Peyer's patch (tissue), 4 donors: ENCODE measurements around the gene WDR64. TPM values are rescaled to one million over a fixed set of nuclear protein-coding genes. Genes with fewer than 3 reads are reported as not detected.

Experiments
- DNase-seq, 3 donors: peaks; one replicate each; pipeline ENCODE4 v3.0.0-alpha.2; 2017 to 2019
- H3K27ac ChIP-seq, 4 donors: fragments of 200-600 bp; sonication (generic); one replicate each; pipeline ENCODE4 v1.5.1; 2016 to 2019
- H3K27me3 ChIP-seq, 2 donors: fragments of 200-600 bp; sonication (generic); one replicate each; pipeline ENCODE4 v1.5.1; 2019
- H3K36me3 ChIP-seq, 3 donors: fragments of 200-600 bp; sonication (generic); one replicate each; pipeline ENCODE4 v1.5.1; 2016 to 2019
- H3K4me1 ChIP-seq, 4 donors: fragments of 200-600 bp; sonication (generic); one replicate each; pipeline ENCODE4 v1.5.1; 2016 to 2019
- H3K4me3 ChIP-seq, 4 donors: fragments of 200-600 bp; sonication (generic); 1 replicate in 3 of 4; 2 replicates in 1 of 4; pipeline ENCODE4 v1.5.1; 2016 to 2019; ENCODE audit warnings: mild to moderate bottlenecking in 1 of 4
- H3K9me3 ChIP-seq, 4 donors: fragments of 200-600 bp; sonication (generic); one replicate each; pipeline ENCODE4 v1.5.1; 2016 to 2019; ENCODE audit warnings: mild to moderate bottlenecking in 1 of 4
- POLR2A ChIP-seq, 2 donors: fragments of 450-650 bp; IDR thresholded peaks; one replicate each; pipeline ENCODE4 v1.5.1; 2017; ENCODE audit warnings: antibody characterized with exemption in 2 of 2, mild to moderate bottlenecking in 2 of 2, moderate library complexity in 2 of 2
- total RNA-seq, 4 donors: library from RNA; depleted of rRNA; stranded (reverse); fragments of >200 nt; gene quantifications; one replicate each; pipeline ENCODE4 v1.1.0, GENCODE V29; 2016
- TF ChIP-seq, protein P1 (sequence below), 6 experiments: fragments of 450-650 bp in 4 of 6; fragments of 200-600 bp in 2 of 6; sonication (generic) in 1 of 6; IDR thresholded peaks; one replicate each; pipeline ENCODE4 v1.5.1; 2017 to 2019; ENCODE audit warnings: antibody characterized with exemption in 6 of 6, mild to moderate bottlenecking in 3 of 6, moderate library complexity in 1 of 6

WDR64 gene
- total RNA-seq, 4 donors from 2014 or later: not detected

DNA sequence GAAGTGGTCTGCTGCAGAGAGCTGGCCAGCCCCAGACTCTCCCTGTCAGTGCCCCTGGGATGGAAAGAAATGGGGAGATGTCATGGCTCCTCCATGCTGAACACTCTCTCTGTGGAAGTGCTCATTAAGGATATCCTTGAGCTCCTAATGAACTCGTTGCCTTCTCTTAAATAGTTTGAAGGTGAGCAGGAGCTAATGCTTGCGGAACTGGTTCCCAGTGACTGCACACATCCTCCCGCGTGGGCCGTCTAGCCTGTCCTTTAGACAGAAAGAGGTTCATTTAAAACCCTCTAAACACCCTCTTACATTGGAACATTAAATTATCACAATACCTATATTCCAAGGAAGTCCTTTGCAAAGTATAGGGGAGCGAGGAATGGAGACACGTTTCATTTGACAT is 5.9 kb upstream of the WDR64 start:
- Histone ChIP-seq H3K4me3 (no peak overlapping the region), H3K27ac (no peak overlapping the region), H3K36me3 (no peaks in the 10 kb centered on the region), H3K9me3 (no peaks in the 10 kb centered on the region), H3K4me1 (no peaks in the 10 kb centered on the region), H3K27me3 (no peaks in the 10 kb centered on the region)
- no peak for DNase-seq
- TF ChIP-seq POLR2A (IDR thresholded peaks at IDR 0.05): no peak
- TF ChIP-seq, protein P1, sequence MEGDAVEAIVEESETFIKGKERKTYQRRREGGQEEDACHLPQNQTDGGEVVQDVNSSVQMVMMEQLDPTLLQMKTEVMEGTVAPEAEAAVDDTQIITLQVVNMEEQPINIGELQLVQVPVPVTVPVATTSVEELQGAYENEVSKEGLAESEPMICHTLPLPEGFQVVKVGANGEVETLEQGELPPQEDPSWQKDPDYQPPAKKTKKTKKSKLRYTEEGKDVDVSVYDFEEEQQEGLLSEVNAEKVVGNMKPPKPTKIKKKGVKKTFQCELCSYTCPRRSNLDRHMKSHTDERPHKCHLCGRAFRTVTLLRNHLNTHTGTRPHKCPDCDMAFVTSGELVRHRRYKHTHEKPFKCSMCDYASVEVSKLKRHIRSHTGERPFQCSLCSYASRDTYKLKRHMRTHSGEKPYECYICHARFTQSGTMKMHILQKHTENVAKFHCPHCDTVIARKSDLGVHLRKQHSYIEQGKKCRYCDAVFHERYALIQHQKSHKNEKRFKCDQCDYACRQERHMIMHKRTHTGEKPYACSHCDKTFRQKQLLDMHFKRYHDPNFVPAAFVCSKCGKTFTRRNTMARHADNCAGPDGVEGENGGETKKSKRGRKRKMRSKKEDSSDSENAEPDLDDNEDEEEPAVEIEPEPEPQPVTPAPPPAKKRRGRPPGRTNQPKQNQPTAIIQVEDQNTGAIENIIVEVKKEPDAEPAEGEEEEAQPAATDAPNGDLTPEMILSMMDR (IDR thresholded peaks at IDR 0.05): no peak

DNA sequence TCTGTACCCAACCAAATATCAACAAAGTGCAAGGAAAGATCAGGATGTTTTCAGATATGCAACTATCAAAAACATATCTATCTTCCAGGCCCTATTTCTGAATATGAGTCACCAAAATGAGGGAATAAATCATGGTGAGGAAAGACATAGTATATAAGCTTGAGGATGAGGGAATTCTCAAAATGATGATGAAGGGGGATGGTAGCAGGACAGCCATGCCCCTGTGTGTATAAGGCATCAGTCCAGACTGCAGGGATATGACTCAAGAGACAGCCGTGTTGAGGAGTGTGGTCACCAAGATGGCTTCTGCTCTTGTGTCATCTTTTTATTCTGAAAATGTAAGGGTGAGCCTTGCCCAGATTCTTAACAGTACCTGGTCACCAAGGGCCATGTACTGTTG is 4.4 kb upstream of the WDR64 start:
- H3K27me3 ChIP-seq: no peaks in the 10 kb centered on the region
- no peak overlapping the region for H3K4me3 ChIP-seq
- no peak overlapping the region for H3K27ac ChIP-seq
- H3K9me3 ChIP-seq: no peaks in the 10 kb centered on the region
- no peaks in the 10 kb centered on the region for H3K36me3 ChIP-seq
- TF ChIP-seq POLR2A (IDR thresholded peaks at IDR 0.05): no peak
- TF ChIP-seq, protein P1 (IDR thresholded peaks at IDR 0.05): no peak
- H3K4me1 ChIP-seq: no peaks in the 10 kb centered on the region
- no peak for DNase-seq

DNA sequence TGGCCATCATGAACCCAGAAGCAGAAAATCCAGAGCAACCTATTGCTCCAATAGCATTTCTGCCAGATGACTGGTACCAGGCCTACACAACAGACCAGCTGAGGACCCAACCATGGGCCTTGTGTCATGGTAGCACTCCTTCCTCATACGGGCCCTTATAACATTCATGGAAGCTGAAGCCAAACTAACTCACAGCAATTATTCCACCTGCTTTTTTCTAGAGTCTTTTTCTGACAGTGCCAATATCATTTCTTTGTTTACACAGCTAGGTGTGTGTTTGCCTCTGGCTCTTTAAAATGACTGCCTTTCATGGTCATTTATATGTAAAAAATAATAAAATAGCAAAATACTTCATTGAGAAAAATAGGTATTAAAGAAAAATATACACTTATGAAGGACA is 3.9 kb upstream of the WDR64 start:
- no peak for TF ChIP-seq POLR2A (IDR thresholded peaks at IDR 0.05)
- TF ChIP-seq, protein P1 (IDR thresholded peaks at IDR 0.05): no peak
- DNase-seq: no peak
- Histone ChIP-seq H3K27ac (no peak overlapping the region), H3K9me3 (no peaks in the 10 kb centered on the region), H3K27me3 (no peaks in the 10 kb centered on the region), H3K36me3 (no peaks in the 10 kb centered on the region), H3K4me1 (no peaks in the 10 kb centered on the region), H3K4me3 (no peak overlapping the region)

DNA sequence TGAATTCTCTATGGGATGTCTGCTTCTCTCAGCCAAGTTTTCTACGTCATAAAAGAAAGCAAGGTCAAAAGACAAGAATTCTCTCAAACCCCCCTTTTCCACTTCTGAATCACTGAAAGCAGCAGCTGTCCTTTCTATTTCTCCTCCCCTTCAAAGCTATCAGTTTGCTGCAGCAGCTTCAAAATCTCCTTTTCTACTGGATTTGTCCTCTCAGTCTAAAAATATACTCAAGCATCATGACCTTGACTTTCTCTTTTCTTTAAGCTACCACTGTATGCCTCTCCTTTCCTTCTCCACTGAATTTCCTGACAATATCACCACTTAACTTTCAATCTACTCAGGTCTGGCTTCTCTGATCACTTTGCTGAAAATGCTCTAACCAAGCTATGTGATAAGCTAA is 1.9 kb downstream of the WDR64 start:
- TF ChIP-seq, protein P1 (IDR thresholded peaks at IDR 0.05): no peak
- TF ChIP-seq POLR2A (IDR thresholded peaks at IDR 0.05): no peak
- no peaks in the 10 kb centered on the region for H3K9me3 ChIP-seq
- H3K27ac ChIP-seq: no peak overlapping the region
- H3K4me3 ChIP-seq: no peak overlapping the region
- DNase-seq: no peak
- no peaks in the 10 kb centered on the region for H3K36me3 ChIP-seq
- H3K4me1 ChIP-seq: no peaks in the 10 kb centered on the region
- no peaks in the 10 kb centered on the region for H3K27me3 ChIP-seq

DNA sequence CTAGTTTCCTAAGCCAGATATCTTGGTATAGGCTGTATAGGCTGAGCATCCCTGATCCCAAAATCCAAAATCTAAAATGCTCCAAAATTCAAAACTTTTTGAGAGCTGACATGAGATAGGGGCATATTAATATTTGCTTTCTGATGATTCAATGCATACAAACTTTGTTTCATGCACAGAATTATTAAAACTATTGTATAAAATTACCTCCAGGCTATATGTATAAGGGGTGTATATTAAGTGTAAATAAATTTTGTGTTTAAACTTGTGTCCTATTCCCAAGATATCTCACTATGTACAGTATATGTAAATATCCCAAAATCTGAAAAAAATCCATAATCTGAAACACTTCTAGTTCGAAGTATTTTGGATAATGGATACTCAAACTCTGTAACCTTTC is 2.6 kb downstream of the WDR64 start:
- Histone ChIP-seq H3K4me1 (no peaks in the 10 kb centered on the region), H3K4me3 (no peak overlapping the region), H3K27me3 (no peaks in the 10 kb centered on the region), H3K27ac (no peak overlapping the region), H3K9me3 (no peaks in the 10 kb centered on the region), H3K36me3 (no peaks in the 10 kb centered on the region)
- no peak for DNase-seq
- no peak for TF ChIP-seq POLR2A (IDR thresholded peaks at IDR 0.05)
- TF ChIP-seq, protein P1 (IDR thresholded peaks at IDR 0.05): no peak
